ENCODE data around the gene TRAF3IP3.
A peak's percentile ranks its signal among the peaks of the same experiment; 100 is the strongest.

TRAF3IP3 gene

GRCh38 chr1:209755926-209756614 lies at the start of gene TRAF3IP3:
TRAF3IP3 (plus strand) TSS chr1:209756053; CDS start chr1:209760040, 3,987 bp downstream.
- no peak for DNase-seq (ENCODE audit: low spot score)

GRCh38 chr1:209706622-209707021 lies 49.2 kb upstream of the TRAF3IP3 start:
- no peak for DNase-seq (ENCODE audit: low spot score)

GRCh38 chr1:209707308-209707707 lies 48.5 kb upstream of the TRAF3IP3 start:
- no peak for DNase-seq (ENCODE audit: low spot score)

- no peak for DNase-seq (ENCODE audit: low spot score)
These were observed 47.6 kb upstream of the TRAF3IP3 start for GRCh38 chr1:209708297-209708696.

- DNase-seq (ENCODE audit: low spot score), result no peak
These were observed 45.8 kb upstream of the TRAF3IP3 start for GRCh38 chr1:209710093-209710492.

- no peak for DNase-seq (ENCODE audit: low spot score)
These were observed 45.0 kb upstream of the TRAF3IP3 start for GRCh38 chr1:209710847-209711246.

GRCh38 chr1:209714338-209714737 lies 41.5 kb upstream of the TRAF3IP3 start:
- DNase-seq (ENCODE audit: low spot score), result no peak

GRCh38 chr1:209715314-209715713 lies 40.5 kb upstream of the TRAF3IP3 start:
- DNase-seq (ENCODE audit: low spot score), result no peak

GRCh38 chr1:209717818-209718217 lies 38.0 kb upstream of the TRAF3IP3 start:
- no peak for DNase-seq (ENCODE audit: low spot score)

- DNase-seq (ENCODE audit: low spot score), result no peak
These were observed 35.5 kb upstream of the TRAF3IP3 start for GRCh38 chr1:209720326-209720725.

GRCh38 chr1:209720826-209721225 lies 35.0 kb upstream of the TRAF3IP3 start:
- DNase-seq (ENCODE audit: low spot score), result no peak

GRCh38 chr1:209721323-209721722 lies 34.5 kb upstream of the TRAF3IP3 start:
- DNase-seq (ENCODE audit: low spot score), result no peak

GRCh38 chr1:209723265-209723664 lies 32.6 kb upstream of the TRAF3IP3 start:
- DNase-seq (ENCODE audit: low spot score), result no peak

- DNase-seq (ENCODE audit: low spot score), result no peak
These were observed 31.8 kb upstream of the TRAF3IP3 start for GRCh38 chr1:209723756-209724693.

- DNase-seq (ENCODE audit: low spot score), result peak; percentile 91
These were observed 28.6 kb upstream of the TRAF3IP3 start for GRCh38 chr1:209727286-209727685.

GRCh38 chr1:209727785-209728184 lies 28.1 kb upstream of the TRAF3IP3 start:
- DNase-seq (ENCODE audit: low spot score), result no peak

- DNase-seq (ENCODE audit: low spot score), result no peak
These were observed 27.4 kb upstream of the TRAF3IP3 start for GRCh38 chr1:209728466-209728865.

- no peak for DNase-seq (ENCODE audit: low spot score)
These were observed 26.4 kb upstream of the TRAF3IP3 start for GRCh38 chr1:209729436-209729835.

- DNase-seq (ENCODE audit: low spot score), result no peak
These were observed 23.1 kb upstream of the TRAF3IP3 start for GRCh38 chr1:209732725-209733124.

GRCh38 chr1:209733409-209734192 lies 22.3 kb upstream of the TRAF3IP3 start:
- DNase-seq (ENCODE audit: low spot score), result no peak

- no peak for DNase-seq (ENCODE audit: low spot score)
These were observed 19.2 kb upstream of the TRAF3IP3 start for GRCh38 chr1:209736490-209737117.

GRCh38 chr1:209737118-209737505 lies 18.7 kb upstream of the TRAF3IP3 start:
- no peak for DNase-seq (ENCODE audit: low spot score)
